ENCODE results near the gene KIR2DL4. TPM values are rescaled to one million over a fixed set of nuclear protein-coding genes. Genes with fewer than 3 reads are reported as not detected.
"Not testable (repeated sequence)": the region's sequence is repeated elsewhere in the genome, so short reads cannot be mapped to it uniquely, and the experiment has no call there.

KIR2DL4 gene
- total RNA-seq: not detected

- 90 to 93% methylated on average over 10 of the region's 10 CpGs for WGBS, 2 donors
- peak in 1 of 2 donors; percentile 71 for DNase-seq (ENCODE audit: low spot score in 2 of 2)
- no peak for TF ChIP-seq POLR2A (IDR thresholded peaks at IDR 0.05)
- no peak within 1 kb of the TSS for H3K4me3 ChIP-seq (ENCODE audit: low read depth, poor library complexity, severe bottlenecking)
- intact Hi-C loops (cut with DNase I; ENCODE audit: low total_unique reads): no loop called here
Measured at GRCh38 chr19:54803410-54803809, at the start of gene KIR2DL4. TSS of gene KIR2DL4 (plus strand) at chr19:54803610. CDS start at chr19:54803652, 42 bp downstream.

- intact Hi-C loops (cut with DNase I; ENCODE audit: low total_unique reads); H3K4me3 ChIP-seq (ENCODE audit: low read depth, poor library complexity, severe bottlenecking); DNase-seq (ENCODE audit: low spot score in 2 of 2): not testable (repeated sequence)
- 86 to 88% methylated on average over 10 to 11 of the region's 12 CpGs for WGBS, 2 donors
Measured at GRCh38 chr19:54756204-54757110, 47.0 kb upstream of the KIR2DL4 start.

GRCh38 chr19:54758577-54758976, 44.8 kb upstream of the KIR2DL4 start:
- H3K4me3 ChIP-seq (ENCODE audit: low read depth, poor library complexity, severe bottlenecking); intact Hi-C loops (cut with DNase I; ENCODE audit: low total_unique reads); DNase-seq (ENCODE audit: low spot score in 2 of 2): not testable (repeated sequence)
- WGBS, 2 donors: 63 to 65% methylated on average over 6 of the region's 6 CpGs

- DNase-seq (ENCODE audit: low spot score in 2 of 2): peak in 1 of 2 donors; percentile 52
- WGBS, 2 donors: 63 to 76% methylated on average over 8 of the region's 8 CpGs
- intact Hi-C loops (cut with DNase I; ENCODE audit: low total_unique reads); H3K4me3 ChIP-seq (ENCODE audit: low read depth, poor library complexity, severe bottlenecking): not testable (repeated sequence)
Measured at GRCh38 chr19:54764219-54764618, 39.2 kb upstream of the KIR2DL4 start.

GRCh38 chr19:54766464-54766863, 36.9 kb upstream of the KIR2DL4 start:
- WGBS, 2 donors: 66 to 73% methylated on average over 3 to 4 of the region's 4 CpGs
- H3K4me3 ChIP-seq (ENCODE audit: low read depth, poor library complexity, severe bottlenecking); intact Hi-C loops (cut with DNase I; ENCODE audit: low total_unique reads): not testable (repeated sequence)
- DNase-seq (ENCODE audit: low spot score in 2 of 2): peak in 1 of 2 donors; percentile 57

GRCh38 chr19:54769646-54770045, 33.8 kb upstream of the KIR2DL4 start, which contains the start of gene KIR2DL1:
TSS of gene KIR2DL1 (plus strand) at chr19:54769793. CDS start at chr19:54769851, 58 bp downstream.
- 94% methylated on average over 15 of the region's 15 CpGs for WGBS, 2 donors
- H3K4me3 ChIP-seq (ENCODE audit: low read depth, poor library complexity, severe bottlenecking); intact Hi-C loops (cut with DNase I; ENCODE audit: low total_unique reads): not testable (repeated sequence)
- peak in 1 of 2 donors; percentile 70 for DNase-seq (ENCODE audit: low spot score in 2 of 2)

- DNase-seq (ENCODE audit: low spot score in 2 of 2): peak in 1 of 2 donors; percentile 71
- intact Hi-C loops (cut with DNase I; ENCODE audit: low total_unique reads); H3K4me3 ChIP-seq (ENCODE audit: low read depth, poor library complexity, severe bottlenecking): not testable (repeated sequence)
- WGBS, 2 donors: 84 to 87% methylated on average over 4 of the region's 4 CpGs
Measured at GRCh38 chr19:54770511-54770910, 32.9 kb upstream of the KIR2DL4 start.

- H3K4me3 ChIP-seq (ENCODE audit: low read depth, poor library complexity, severe bottlenecking); intact Hi-C loops (cut with DNase I; ENCODE audit: low total_unique reads): not testable (repeated sequence)
- DNase-seq (ENCODE audit: low spot score in 2 of 2): peak in 1 of 2 donors; percentile 63
- 78% methylated on average over 14 of the region's 15 CpGs for WGBS, 2 donors
Measured at GRCh38 chr19:54771018-54771960, 32.1 kb upstream of the KIR2DL4 start.

GRCh38 chr19:54772666-54773065, 30.7 kb upstream of the KIR2DL4 start:
- 46 to 51% methylated on average over 2 of the region's 2 CpGs for WGBS, 2 donors
- H3K4me3 ChIP-seq (ENCODE audit: low read depth, poor library complexity, severe bottlenecking); intact Hi-C loops (cut with DNase I; ENCODE audit: low total_unique reads): not testable (repeated sequence)
- DNase-seq (ENCODE audit: low spot score in 2 of 2): peak in 1 of 2 donors; percentile 72

GRCh38 chr19:54775095-54775815, 28.2 kb upstream of the KIR2DL4 start:
- WGBS, 2 donors: 78 to 79% methylated on average over 12 of the region's 12 CpGs
- H3K4me3 ChIP-seq (ENCODE audit: low read depth, poor library complexity, severe bottlenecking); intact Hi-C loops (cut with DNase I; ENCODE audit: low total_unique reads): not testable (repeated sequence)
- peak in 1 of 2 donors; percentile 73 for DNase-seq (ENCODE audit: low spot score in 2 of 2)

GRCh38 chr19:54775830-54776229, 27.6 kb upstream of the KIR2DL4 start:
- WGBS, 2 donors: 82 to 88% methylated on average over 8 of the region's 8 CpGs
- peak in 1 of 2 donors; percentile 52 for DNase-seq (ENCODE audit: low spot score in 2 of 2)
- intact Hi-C loops (cut with DNase I; ENCODE audit: low total_unique reads); H3K4me3 ChIP-seq (ENCODE audit: low read depth, poor library complexity, severe bottlenecking): not testable (repeated sequence)

- peak in 1 of 2 donors; percentile 81 for DNase-seq (ENCODE audit: low spot score in 2 of 2)
- intact Hi-C loops (cut with DNase I; ENCODE audit: low total_unique reads): not testable (repeated sequence)
- WGBS, 2 donors: 64 to 80% methylated on average over 4 of the region's 4 CpGs
Measured at GRCh38 chr19:54777851-54778250, 25.6 kb upstream of the KIR2DL4 start.

GRCh38 chr19:54778896-54779295, 24.5 kb upstream of the KIR2DL4 start:
- H3K4me3 ChIP-seq (ENCODE audit: low read depth, poor library complexity, severe bottlenecking); intact Hi-C loops (cut with DNase I; ENCODE audit: low total_unique reads): not testable (repeated sequence)
- DNase-seq (ENCODE audit: low spot score in 2 of 2): peak in 1 of 2 donors; percentile 36
- WGBS, 2 donors: 74 to 76% methylated on average over 7 of the region's 7 CpGs

More at GRCh38 chr19:54777851-54778250, 25.6 kb upstream of the KIR2DL4 start:
- H3K4me3 ChIP-seq (ENCODE audit: low read depth, poor library complexity, severe bottlenecking): not testable (repeated sequence)

GRCh38 chr19:54782916-54783315, 20.5 kb upstream of the KIR2DL4 start:
- intact Hi-C loops (cut with DNase I; ENCODE audit: low total_unique reads); H3K4me3 ChIP-seq (ENCODE audit: low read depth, poor library complexity, severe bottlenecking): not testable (repeated sequence)
- DNase-seq (ENCODE audit: low spot score in 2 of 2): peak in 1 of 2 donors; percentile 64
- WGBS, 2 donors: 74 to 79% methylated on average over 4 of the region's 4 CpGs
